Uterus (tissue), 2 donors: ENCODE results near the gene BICD1.

ENCODE experiments used
- POLR2A ChIP-seq, 2 donors: fragments of 450-650 bp; IDR thresholded peaks; one replicate each; pipeline ENCODE4 v1.6.1; 2016; ENCODE audit warnings: antibody characterized with exemption in 2 of 2, mild to moderate bottlenecking in 1 of 2, moderate library complexity in 1 of 2
- TF ChIP-seq, protein P1 (sequence below), 4 experiments: fragments of 200-600 bp in 2 of 4; fragments of 450-650 bp in 2 of 4; sonication (generic) in 2 of 4; IDR thresholded peaks; one replicate each; pipeline ENCODE4 v1.5.1; 2016 to 2019; ENCODE audit warnings: antibody characterized with exemption in 4 of 4, mild to moderate bottlenecking in 2 of 4, moderate library complexity in 1 of 4

DNA sequence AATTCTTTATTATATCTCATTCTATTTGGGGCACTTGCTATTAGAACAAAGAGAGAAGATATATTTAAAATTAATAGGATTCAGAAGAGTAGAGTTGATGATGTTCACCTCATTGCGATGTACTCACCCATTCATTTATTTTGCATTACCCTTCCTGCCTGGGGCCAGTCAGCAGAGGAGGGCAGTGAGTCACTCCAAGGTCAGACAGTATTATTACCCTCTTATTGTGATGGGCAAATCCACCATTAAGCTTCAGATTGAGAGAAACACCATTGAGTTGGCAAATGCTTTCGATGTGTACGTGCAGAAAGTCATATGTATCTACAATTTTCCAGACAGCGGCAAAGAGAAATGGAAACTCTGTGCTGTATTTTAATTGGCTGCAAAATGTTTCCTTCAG lies 134.2 kb downstream of the BICD1 start:
- TF ChIP-seq, protein P1, sequence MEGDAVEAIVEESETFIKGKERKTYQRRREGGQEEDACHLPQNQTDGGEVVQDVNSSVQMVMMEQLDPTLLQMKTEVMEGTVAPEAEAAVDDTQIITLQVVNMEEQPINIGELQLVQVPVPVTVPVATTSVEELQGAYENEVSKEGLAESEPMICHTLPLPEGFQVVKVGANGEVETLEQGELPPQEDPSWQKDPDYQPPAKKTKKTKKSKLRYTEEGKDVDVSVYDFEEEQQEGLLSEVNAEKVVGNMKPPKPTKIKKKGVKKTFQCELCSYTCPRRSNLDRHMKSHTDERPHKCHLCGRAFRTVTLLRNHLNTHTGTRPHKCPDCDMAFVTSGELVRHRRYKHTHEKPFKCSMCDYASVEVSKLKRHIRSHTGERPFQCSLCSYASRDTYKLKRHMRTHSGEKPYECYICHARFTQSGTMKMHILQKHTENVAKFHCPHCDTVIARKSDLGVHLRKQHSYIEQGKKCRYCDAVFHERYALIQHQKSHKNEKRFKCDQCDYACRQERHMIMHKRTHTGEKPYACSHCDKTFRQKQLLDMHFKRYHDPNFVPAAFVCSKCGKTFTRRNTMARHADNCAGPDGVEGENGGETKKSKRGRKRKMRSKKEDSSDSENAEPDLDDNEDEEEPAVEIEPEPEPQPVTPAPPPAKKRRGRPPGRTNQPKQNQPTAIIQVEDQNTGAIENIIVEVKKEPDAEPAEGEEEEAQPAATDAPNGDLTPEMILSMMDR (IDR thresholded peaks at IDR 0.05), result no peak
- no peak for TF ChIP-seq POLR2A (IDR thresholded peaks at IDR 0.05)
